B cell (primary cell): ENCODE measurements around the gene HSPA12B. TPM values are rescaled to one million over a fixed set of nuclear protein-coding genes. Genes with fewer than 3 reads are reported as not detected.

Source experiments
- ATAC-seq: fragments of 200-7000 bp; cut with Tn5 transposase; one replicate; pipeline ENCODE4 v1.10.0; 2021; ENCODE audit warnings: low read depth, mild to moderate bottlenecking, moderate number of reproducible peaks, moderate library complexity
- CTCF ChIA-PET: fragments of 350-600 bp; sonication (Branson Sonifier 250); formaldehyde crosslinking; loops from one replicate; lab custom pipeline; 2021; ENCODE audit warnings: antibody characterized with exemption, inconsistent platforms; lab: Charles Lee
- POLR2A ChIA-PET: fragments of 350-600 bp; sonication (Branson Sonifier 250); formaldehyde crosslinking; loops from one replicate; lab custom pipeline; 2021; ENCODE audit warnings: antibody characterized with exemption; lab: Charles Lee
- DNase-seq: peaks from one replicate; pipeline ENCODE4 v3.0.0; 2013
- H2AFZ ChIP-seq: 2 replicates; pipeline ENCODE4 v1.6.1; 2012; ENCODE audit warnings: mild to moderate bottlenecking, low read depth, low read length; ENCODE audit not compliant: insufficient read depth, poor library complexity, severe bottlenecking
- H3K27ac ChIP-seq, 2 donors: 1 replicate in 1 of 2; 2 replicates in 1 of 2; pipeline ENCODE4 v1.5.1; 2012 to 2013; ENCODE audit warnings: low read length in 2 of 2, mild to moderate bottlenecking in 2 of 2, moderate library complexity in 1 of 2
- H3K27me3 ChIP-seq, 4 experiments: fragments of 200-600 bp in 1 of 4; sonication (generic) in 1 of 4; replicated peaks in 1 of 4; 1 replicate in 2 of 4; 2 replicates in 2 of 4; pipeline versions ENCODE4 v1.6.1 to v1.7.0; 2013 to 2016; ENCODE audit warnings: low read length in 3 of 4, mild to moderate bottlenecking in 2 of 4, mixed read lengths in 1 of 4, moderate library complexity in 1 of 4; ENCODE audit not compliant: insufficient read depth in 4 of 4, control insufficient read depth in 3 of 4; ENCODE audit errors: control extremely low read depth in 1 of 4
- H3K36me3 ChIP-seq, 2 experiments: replicated peaks in 1 of 2; 1 replicate in 1 of 2; 2 replicates in 1 of 2; pipeline versions ENCODE4 v1.6.1 to v1.7.1; 2013; ENCODE audit warnings: low read length in 1 of 2; ENCODE audit not compliant: insufficient read depth in 2 of 2, control insufficient read depth in 1 of 2; ENCODE audit errors: control extremely low read depth in 1 of 2, extremely low read depth in 1 of 2
- H3K4me1 ChIP-seq, 2 donors: fragments of 200-600 bp in 1 of 2; sonication (generic) in 1 of 2; 1 replicate in 1 of 2; 2 replicates in 1 of 2; pipeline versions ENCODE4 v1.5.1 to v1.6.1; 2013 to 2017; ENCODE audit warnings: low read length in 2 of 2; ENCODE audit not compliant: control insufficient read depth in 2 of 2, insufficient read depth in 2 of 2
- H3K4me2 ChIP-seq: replicated peaks from 2 replicates; pipeline ENCODE3; 2012; ENCODE audit warnings: mild to moderate bottlenecking, low read depth, low read length; ENCODE audit not compliant: poor library complexity, severe bottlenecking
- H3K4me3 ChIP-seq, 5 experiments: fragments of 200-600 bp in 1 of 5; sonication (generic) in 1 of 5; 1 replicate in 3 of 5; 2 replicates in 2 of 5; pipeline versions ENCODE4 v1.5.1 to v1.7.0; 2011 to 2016; ENCODE audit warnings: low read length in 4 of 5, mild to moderate bottlenecking in 4 of 5, low read depth in 2 of 5, control low read depth in 1 of 5, moderate library complexity in 1 of 5; ENCODE audit not compliant: insufficient read depth in 1 of 5; ENCODE audit errors: control extremely low read depth in 1 of 5, extremely low read depth in 1 of 5
- H3K79me2 ChIP-seq: fragments of 200-600 bp; sonication (generic); one replicate; pipeline ENCODE4 v1.6.0; 2016; ENCODE audit warnings: low read length; ENCODE audit not compliant: control insufficient read depth, insufficient read depth
- H3K9ac ChIP-seq: fragments of 200-600 bp; sonication (generic); 2 replicates; pipeline ENCODE4 v1.6.1; 2017; ENCODE audit warnings: mild to moderate bottlenecking, low read length, moderate library complexity
- H3K9me3 ChIP-seq, 3 donors: one replicate each; pipeline versions ENCODE4 v1.6.1 to v1.7.1; 2013; ENCODE audit warnings: low read length in 2 of 3; ENCODE audit not compliant: control insufficient read depth in 2 of 3, insufficient read depth in 1 of 3; ENCODE audit errors: control extremely low read depth in 1 of 3
- H4K20me1 ChIP-seq: 2 replicates; pipeline ENCODE4 v1.6.0; 2012; ENCODE audit warnings: mild to moderate bottlenecking, low read length; ENCODE audit not compliant: insufficient read depth, control insufficient read depth, poor library complexity, severe bottlenecking
- H3K27ac Mint-ChIP-seq: one replicate; pipeline ENCODE4 v1.8.0; 2021; ENCODE audit warnings: mixed read lengths
- H3K27me3 Mint-ChIP-seq: one replicate; pipeline ENCODE4 v1.8.0; 2021; ENCODE audit warnings: mixed read lengths
- H3K4me1 Mint-ChIP-seq: one replicate; pipeline ENCODE4 v1.8.0; 2021; ENCODE audit warnings: mixed read lengths
- H3K4me3 Mint-ChIP-seq: one replicate; pipeline ENCODE4 v1.8.0; 2021; ENCODE audit warnings: mixed read lengths
- H3K9me3 Mint-ChIP-seq: one replicate; pipeline ENCODE4 v1.8.0; 2022; ENCODE audit warnings: mixed read lengths; ENCODE audit not compliant: insufficient read depth
- CTCF ChIP-seq: fragments of 200-600 bp; IDR thresholded peaks from one replicate; pipeline ENCODE4 v1.8.0; 2022; ENCODE audit warnings: antibody characterized with exemption, mild to moderate bottlenecking
- EZH2 ChIP-seq: IDR thresholded peaks from 2 replicates; pipeline ENCODE4 v1.6.1; 2012; ENCODE audit warnings: borderline replicate concordance, low read depth, mild to moderate bottlenecking, moderate library complexity, low read length; ENCODE audit not compliant: insufficient read depth, poor library complexity, severe bottlenecking
- WGBS: methylation state at CpG from one replicate; pipeline ENCODE4 v1.1.5; 2013; ENCODE audit warnings: missing lambda C conversion rate; ENCODE audit not compliant: insufficient coverage; 5-methylcytosine and 5-hydroxymethylcytosine counted together
- intact Hi-C: fragments of 100-400 bp; cut with micrococcal nuclease; formaldehyde crosslinking; loops from one replicate; pipeline ENCODE4 v1.10.0; 2022
- polyA plus RNA-seq: library from polyadenylated mRNA; depleted of rRNA; stranded (reverse); fragments of >200 nt; gene quantifications from 2 replicates; pipeline ENCODE4 v1.2.3, GENCODE V29; 2012
- total RNA-seq, 2 donors: library from RNA; stranded (reverse); fragments of 120-200 nt in 1 of 2; gene quantifications; 1 replicate in 1 of 2; 2 replicates in 1 of 2; pipeline versions ENCODE4 v1.2.3 to v1.2.4, GENCODE V29; 2013 to 2022

Gene HSPA12B
- total and polyA plus RNA-seq, 2 donors (not counting 1 experiment from before 2014, with no cell fraction given) = not detected

- CTCF ChIA-PET = interaction anchor here (0.6 to 5.1 kb wide), 10 partner anchors 14 to 304 kb away, joined by 3 to 38 read pairs (median 3); partner anchors contain the start of genes ADISSP and AP5S1
- Histone ChIP-seq H3K4me3 (peak within 1 kb of the TSS in 3 of 5 experiments; percentile 36 to 49 (median 38)), H3K9ac (peak within 1 kb of the TSS; percentile 30), H3K27ac (no peak within 1 kb of the TSS), H3K4me2 (peak within 1 kb of the TSS; percentile 70), H3K4me1 (peaks cover 29 to 45% of the 10 kb centered on the region in 2 donors), H3K9me3 (peaks cover 0 to 3% (median 0%) of the 10 kb centered on the region in 3 donors), H4K20me1 (peaks cover 23% of the 10 kb centered on the region), H3K79me2 (no peaks in the 10 kb centered on the region), H3K36me3 (peaks cover 0 to 2% of the 10 kb centered on the region in 2 experiments), H2AFZ (peak within 1 kb of the TSS; percentile 13), H3K27me3 (peaks cover 0 to 15% (median 4%) of the 10 kb centered on the region in 4 experiments)
- Mint-ChIP-seq H3K27me3 (no peaks in the 10 kb centered on the region), H3K9me3 (no peaks in the 10 kb centered on the region), H3K4me3 (peak within 1 kb of the TSS; percentile 79), H3K4me1 (peaks cover 52% of the 10 kb centered on the region), H3K27ac (peak within 1 kb of the TSS; percentile 32)
- ATAC-seq = peak; percentile 64
- intact Hi-C loops = loop anchor here (1.0 kb wide), 3 partner anchors 13 to 39 kb away; partner anchors contain the start of gene AP5S1
- POLR2A ChIA-PET = interaction anchor here (1.2 to 1.3 kb wide), 2 partner anchors 13 to 39 kb away, joined by 5 to 6 read pairs; partner anchors contain the start of genes ADISSP and AP5S1
- 10% methylated on average over 24 of the region's 28 CpGs for WGBS
- TF ChIP-seq EZH2 (no peak), CTCF (no peak)
- peak; percentile 78 for DNase-seq
These were observed 48.8 kb downstream of the HSPA12B start, which contains the start of gene SPEF1 for GRCh38 chr20:3781153-3781910. Gene SPEF1, minus strand, starts transcription at chr20:3781448. Its CDS starts 161 bp downstream, at chr20:3781287.

- no peak overlapping the region for H2AFZ ChIP-seq
- no peak for TF ChIP-seq EZH2
- no peak for TF ChIP-seq CTCF
- no peak overlapping the region for H3K27ac ChIP-seq
- Mint-ChIP-seq H3K9me3 (no peaks in the 10 kb centered on the region), H3K4me1 (peaks cover 49% of the 10 kb centered on the region), H3K27ac (no peak overlapping the region), H3K4me3 (no peak overlapping the region), H3K27me3 (no peaks in the 10 kb centered on the region)
- no peak overlapping the region for H3K4me2 ChIP-seq
- POLR2A ChIA-PET = interaction anchor here (0.5 kb wide), 1 partner anchor 102 kb away, joined by 3 read pairs; no protein-coding TSS in a partner anchor
- peaks cover 0 to 2% of the 10 kb centered on the region in 2 experiments for H3K36me3 ChIP-seq
- CTCF ChIA-PET = no interaction called here
- H3K9me3 ChIP-seq = peaks cover 0 to 3% (median 0%) of the 10 kb centered on the region in 3 donors
- DNase-seq (no peak), ATAC-seq (no peak)
- 97% methylated on average over 3 of the region's 6 CpGs for WGBS
- intact Hi-C loops = no loop called here
- no peak overlapping the region for H3K9ac ChIP-seq
- H3K79me2 ChIP-seq = no peaks in the 10 kb centered on the region
- peaks cover 23% of the 10 kb centered on the region for H4K20me1 ChIP-seq
- no peak overlapping the region for H3K4me3 ChIP-seq
- peaks cover 0 to 15% (median 4%) of the 10 kb centered on the region in 4 experiments for H3K27me3 ChIP-seq
- peaks cover 30 to 43% of the 10 kb centered on the region in 2 donors for H3K4me1 ChIP-seq
These were observed 50.1 kb downstream of the HSPA12B start for GRCh38 chr20:3782597-3782996.
